OCI-LY3 (cell line): ENCODE results near the gene RREB1.

Source experiments
- H2AFZ ChIP-seq: fragments of 200-600, 300-600 bp; shearing (Covaris generic); 2 replicates; pipeline ENCODE4 v1.6.0; 2014; ENCODE audit warnings: antibody characterized with exemption, low read depth, low read length
- H3K27ac ChIP-seq: fragments of 200-600, 300-600 bp; sonication (generic); 2 replicates; pipeline ENCODE4 v1.5.1; 2014; ENCODE audit warnings: mild to moderate bottlenecking, low read length, moderate library complexity, mixed read lengths
- H3K27me3 ChIP-seq: fragments of 200-600, 300-600 bp; sonication (generic); 2 replicates; pipeline ENCODE4 v1.6.1; 2014; ENCODE audit warnings: low read depth, low read length, mixed read lengths
- H3K36me3 ChIP-seq: fragments of 200-600, 300-600 bp; sonication (generic); replicated peaks from 2 replicates; pipeline ENCODE3; 2014; ENCODE audit warnings: low read depth, low read length, mixed read lengths
- H3K4me1 ChIP-seq: fragments of 300-600, 200-600 bp; sonication (generic); 2 replicates; pipeline ENCODE4 v1.6.1; 2014; ENCODE audit warnings: low read length, mixed read lengths
- H3K4me2 ChIP-seq: fragments of 200-600, 300-600 bp; sonication (generic); 2 replicates; pipeline ENCODE4 v1.6.1; 2014; ENCODE audit warnings: low read length, mixed read lengths
- H3K4me3 ChIP-seq: fragments of 300-600, 200-600 bp; sonication (generic); 2 replicates; pipeline ENCODE4 v1.5.1; 2014; ENCODE audit warnings: antibody characterized with exemption, mild to moderate bottlenecking, low read length, moderate library complexity
- H3K79me2 ChIP-seq: fragments of 300-600, 200-600 bp; shearing (Covaris generic); 2 replicates; pipeline ENCODE4 v1.6.1; 2014; ENCODE audit warnings: mild to moderate bottlenecking, low read length, mixed read lengths
- H3K9ac ChIP-seq: fragments of 300-600, 200-600 bp; shearing (Covaris generic); 2 replicates; pipeline ENCODE4 v1.6.0; 2014; ENCODE audit warnings: mild to moderate bottlenecking, low read length, moderate library complexity
- H3K9me3 ChIP-seq: fragments of 200-600, 300-600 bp; shearing (Covaris generic); 2 replicates; pipeline ENCODE4 v1.6.1; 2014; ENCODE audit warnings: low read length, mixed read lengths; ENCODE audit not compliant: insufficient read depth
- H4K20me1 ChIP-seq: fragments of 200-600, 300-600 bp; sonication (generic); 2 replicates; pipeline ENCODE4 v1.6.1; 2016; ENCODE audit warnings: low read length, mixed read lengths; ENCODE audit not compliant: insufficient read depth
- CTCF ChIP-seq: fragments of 200-600, 300-600 bp; sonication (generic); IDR thresholded peaks from 2 replicates; pipeline ENCODE4 v1.5.1; 2014; ENCODE audit warnings: antibody characterized with exemption, low read length, low read depth
- EZH2phosphoT487 ChIP-seq: fragments of 200-600 bp; shearing (Covaris generic); IDR thresholded peaks from 2 replicates; pipeline ENCODE4 v1.6.1; 2018; ENCODE audit warnings: antibody characterized with exemption, mixed run types, low read depth

RREB1 gene

GRCh38 chr6:7249391-7249790 lies 141.6 kb downstream of the RREB1 start:
- Histone ChIP-seq H3K4me3 (no peak overlapping the region), H3K27me3 (no peaks in the 10 kb centered on the region), H3K4me1 (no peaks in the 10 kb centered on the region), H3K4me2 (no peak overlapping the region), H3K36me3 (no peaks in the 10 kb centered on the region), H3K9me3 (no peaks in the 10 kb centered on the region), H3K79me2 (no peaks in the 10 kb centered on the region), H3K9ac (no peak overlapping the region), H3K27ac (no peak overlapping the region), H2AFZ (no peak overlapping the region), H4K20me1 (no peaks in the 10 kb centered on the region)
- TF ChIP-seq CTCF (no peak), EZH2phosphoT487 (no peak)

- H4K20me1 ChIP-seq = no peaks in the 10 kb centered on the region
- H3K79me2 ChIP-seq = no peaks in the 10 kb centered on the region
- no peaks in the 10 kb centered on the region for H3K4me1 ChIP-seq
- H3K9ac ChIP-seq = no peak overlapping the region
- H3K27me3 ChIP-seq = no peaks in the 10 kb centered on the region
- no peak overlapping the region for H3K27ac ChIP-seq
- TF ChIP-seq EZH2phosphoT487 (no peak), CTCF (no peak)
- no peak overlapping the region for H3K4me3 ChIP-seq
- H3K9me3 ChIP-seq = no peaks in the 10 kb centered on the region
- H3K4me2 ChIP-seq = no peak overlapping the region
- H3K36me3 ChIP-seq = no peaks in the 10 kb centered on the region
- H2AFZ ChIP-seq = no peak overlapping the region
Measured at GRCh38 chr6:7249946-7250643, 142.3 kb downstream of the RREB1 start.

- H3K9ac ChIP-seq = no peak overlapping the region
- no peaks in the 10 kb centered on the region for H3K27me3 ChIP-seq
- H3K9me3 ChIP-seq = peaks cover 4% of the 10 kb centered on the region; the same call in 1 of the 2 replicates
- no peaks in the 10 kb centered on the region for H4K20me1 ChIP-seq
- TF ChIP-seq EZH2phosphoT487 (no peak), CTCF (no peak)
- no peak overlapping the region for H2AFZ ChIP-seq
- no peak overlapping the region for H3K27ac ChIP-seq
- no peaks in the 10 kb centered on the region for H3K36me3 ChIP-seq
- no peak overlapping the region for H3K4me2 ChIP-seq
- H3K4me3 ChIP-seq = no peak overlapping the region
- H3K4me1 ChIP-seq = no peaks in the 10 kb centered on the region
- no peaks in the 10 kb centered on the region for H3K79me2 ChIP-seq
Measured at GRCh38 chr6:7250812-7251211, 143.1 kb downstream of the RREB1 start.

GRCh38 chr6:7251646-7252260 lies 144.0 kb downstream of the RREB1 start:
- Histone ChIP-seq H3K4me1 (no peaks in the 10 kb centered on the region), H3K36me3 (no peaks in the 10 kb centered on the region), H3K9ac (no peak overlapping the region), H3K79me2 (no peaks in the 10 kb centered on the region), H3K27me3 (no peaks in the 10 kb centered on the region), H3K4me2 (no peak overlapping the region), H3K27ac (no peak overlapping the region), H3K4me3 (no peak overlapping the region), H4K20me1 (no peaks in the 10 kb centered on the region), H2AFZ (no peak overlapping the region), H3K9me3 (peaks cover 5% of the 10 kb centered on the region; the same call in 1 of the 2 replicates)
- TF ChIP-seq EZH2phosphoT487 (no peak), CTCF (no peak)
